Esophagus (tissue), 2 donors: ENCODE results near the gene SPATA18. TPM values are rescaled to one million over a fixed set of nuclear protein-coding genes. Genes with fewer than 3 reads are reported as not detected.

Source experiments
- H3K27ac ChIP-seq, 2 donors: one replicate each; pipeline ENCODE4 v1.5.1; 2013; ENCODE audit warnings: low read depth in 2 of 2, mild to moderate bottlenecking in 2 of 2, inconsistent platforms in 1 of 2, low read length in 1 of 2, moderate library complexity in 1 of 2
- H3K27me3 ChIP-seq, 2 donors: one replicate each; pipeline ENCODE4 v1.6.1; 2013; ENCODE audit warnings: low read length in 2 of 2, control low read depth in 1 of 2, mild to moderate bottlenecking in 1 of 2; ENCODE audit not compliant: insufficient read depth in 2 of 2, control insufficient read depth in 1 of 2
- H3K36me3 ChIP-seq, 2 donors: one replicate each; pipeline ENCODE4 v1.6.1; 2013; ENCODE audit warnings: low read length in 1 of 2; ENCODE audit not compliant: control insufficient read depth in 2 of 2, insufficient read depth in 2 of 2
- H3K4me1 ChIP-seq, 2 donors: one replicate each; pipeline ENCODE4 v1.6.1; 2013; ENCODE audit warnings: low read length in 1 of 2; ENCODE audit not compliant: control insufficient read depth in 2 of 2, insufficient read depth in 2 of 2
- H3K4me3 ChIP-seq, 2 donors: one replicate each; pipeline ENCODE4 v1.5.1; 2013; ENCODE audit warnings: low read length in 2 of 2, mild to moderate bottlenecking in 2 of 2, low read depth in 1 of 2, moderate library complexity in 1 of 2
- H3K9me3 ChIP-seq, 2 donors: one replicate each; pipeline ENCODE4 v1.6.1; 2013; ENCODE audit warnings: mild to moderate bottlenecking in 2 of 2, low read depth in 1 of 2, low read length in 1 of 2, moderate library complexity in 1 of 2; ENCODE audit not compliant: control insufficient read depth in 2 of 2, insufficient read depth in 1 of 2
- WGBS, 2 donors: extraction: QIAGEN DNeasy Blood & Tissue Kit; methylation state at CpG; one replicate each; pipeline ENCODE4 v1.1.7; 2013; 5-methylcytosine and 5-hydroxymethylcytosine counted together
- polyA plus RNA-seq, 2 donors: library from polyadenylated mRNA; stranded (reverse); fragments of 200-250 nt; gene quantifications; one replicate each; pipeline ENCODE4 v1.2.3, GENCODE V29; 2013
- donor health status: healthy with polysubstance abuse.
- donor health status: Bipolar disorder and iron deficiency.

Gene SPATA18
- polyA plus RNA-seq, 2 donors, result 2.5 to 3.2 TPM

GRCh38 chr4:52045028-52045427, 6.1 kb upstream of the SPATA18 start:
- Histone ChIP-seq H3K9me3 (no peaks in the 10 kb centered on the region), H3K27ac (no peak overlapping the region), H3K27me3 (no peaks in the 10 kb centered on the region), H3K4me1 (no peaks in the 10 kb centered on the region), H3K4me3 (no peak overlapping the region), H3K36me3 (no peaks in the 10 kb centered on the region)
- WGBS, 2 donors, result 88 to 99% methylated on average over 1 of the region's 1 CpG

- Histone ChIP-seq H3K4me3 (no peak overlapping the region), H3K27ac (no peak overlapping the region), H3K36me3 (no peaks in the 10 kb centered on the region), H3K27me3 (no peaks in the 10 kb centered on the region), H3K9me3 (no peaks in the 10 kb centered on the region), H3K4me1 (no peaks in the 10 kb centered on the region)
- 84 to 85% methylated on average over 5 of the region's 5 CpGs for WGBS, 2 donors
These were observed 1.8 kb upstream of the SPATA18 start for GRCh38 chr4:52049266-52049665.

GRCh38 chr4:52051615-52052474, 741 bp downstream of the SPATA18 start:
- Histone ChIP-seq H3K27me3 (no peaks in the 10 kb centered on the region), H3K4me3 (peak overlapping the region; percentile 66 to 84), H3K4me1 (no peaks in the 10 kb centered on the region), H3K36me3 (no peaks in the 10 kb centered on the region), H3K27ac (peak overlapping the region; percentile 71 to 78), H3K9me3 (no peaks in the 10 kb centered on the region)
- WGBS, 2 donors, result 4 to 7% methylated on average over 46 of the region's 46 CpGs

- no peaks in the 10 kb centered on the region for H3K9me3 ChIP-seq
- H3K4me3 ChIP-seq, result peak overlapping the region; percentile 66 to 84
- H3K27me3 ChIP-seq, result no peaks in the 10 kb centered on the region
- H3K4me1 ChIP-seq, result no peaks in the 10 kb centered on the region
- no peaks in the 10 kb centered on the region for H3K36me3 ChIP-seq
- H3K27ac ChIP-seq, result no peak overlapping the region
- 13 to 24% methylated on average over 7 of the region's 7 CpGs for WGBS, 2 donors
These were observed 1.3 kb downstream of the SPATA18 start for GRCh38 chr4:52052475-52052780.

- Histone ChIP-seq H3K27ac (no peak overlapping the region), H3K4me3 (no peak overlapping the region), H3K9me3 (no peaks in the 10 kb centered on the region), H3K27me3 (no peaks in the 10 kb centered on the region), H3K4me1 (peaks cover 3 to 4% of the 10 kb centered on the region in 2 donors), H3K36me3 (no peaks in the 10 kb centered on the region)
- WGBS, 2 donors, result 90 to 96% methylated on average over 3 of the region's 3 CpGs
These were observed 3.1 kb downstream of the SPATA18 start for GRCh38 chr4:52054254-52054653.

- Histone ChIP-seq H3K27me3 (no peaks in the 10 kb centered on the region), H3K27ac (no peak overlapping the region), H3K9me3 (no peaks in the 10 kb centered on the region), H3K36me3 (no peaks in the 10 kb centered on the region), H3K4me3 (no peak overlapping the region), H3K4me1 (peaks cover 3 to 4% of the 10 kb centered on the region in 2 donors)
These were observed 6.1 kb downstream of the SPATA18 start for GRCh38 chr4:52057196-52057595.

GRCh38 chr4:52058275-52058674, 7.2 kb downstream of the SPATA18 start:
- no peaks in the 10 kb centered on the region for H3K27me3 ChIP-seq
- H3K27ac ChIP-seq, result no peak overlapping the region
- peaks cover 3 to 4% of the 10 kb centered on the region in 2 donors for H3K4me1 ChIP-seq
- no peaks in the 10 kb centered on the region for H3K9me3 ChIP-seq
- H3K36me3 ChIP-seq, result no peaks in the 10 kb centered on the region
- WGBS, 2 donors, result 88 to 98% methylated on average over 1 of the region's 1 CpG
- H3K4me3 ChIP-seq, result no peak overlapping the region

GRCh38 chr4:52059372-52059771, 8.3 kb downstream of the SPATA18 start:
- Histone ChIP-seq H3K27me3 (no peaks in the 10 kb centered on the region), H3K4me1 (peaks cover 3 to 4% of the 10 kb centered on the region in 2 donors), H3K9me3 (no peaks in the 10 kb centered on the region), H3K36me3 (no peaks in the 10 kb centered on the region), H3K27ac (peak overlapping the region in 1 of 2 donors; percentile 31), H3K4me3 (no peak overlapping the region)
- WGBS, 2 donors, result 46 to 51% methylated on average over 3 of the region's 3 CpGs

GRCh38 chr4:52069571-52069970, 18.5 kb downstream of the SPATA18 start:
- no peaks in the 10 kb centered on the region for H3K36me3 ChIP-seq
- WGBS, 2 donors, result 77% methylated on average over 1 of the region's 1 CpG
- H3K27ac ChIP-seq, result no peak overlapping the region
- H3K27me3 ChIP-seq, result no peaks in the 10 kb centered on the region
- H3K9me3 ChIP-seq, result no peaks in the 10 kb centered on the region
- no peaks in the 10 kb centered on the region for H3K4me1 ChIP-seq
- no peak overlapping the region for H3K4me3 ChIP-seq
